Measurements from ENCODE around the gene SLC25A21.

SLC25A21 gene

GRCh38 chr14:36649872-36650650, 522.3 kb downstream of the SLC25A21 start:
- no peak for DNase-seq (ENCODE audit: low read depth, low spot score)

GRCh38 chr14:36647824-36648753, 524.3 kb downstream of the SLC25A21 start:
- no peak for DNase-seq (ENCODE audit: low read depth, low spot score)

GRCh38 chr14:36647417-36647823, 525.0 kb downstream of the SLC25A21 start:
- DNase-seq (ENCODE audit: low read depth, low spot score), result no peak

- no peak for DNase-seq (ENCODE audit: low read depth, low spot score)
Observed at GRCh38 chr14:36646664-36647416, 525.6 kb downstream of the SLC25A21 start.

GRCh38 chr14:36633580-36633979, 538.8 kb downstream of the SLC25A21 start:
- no peak for DNase-seq (ENCODE audit: low read depth, low spot score)
